LNCaP clone FGC (cell line): ENCODE data around the gene ASAP2.

Source experiments
- DNase-seq: peaks from one replicate; pipeline ENCODE4 v3.0.0-alpha.2; 2011; ENCODE audit warnings: low read depth
- H3K4me3 ChIP-seq: 2 replicates; pipeline ENCODE4 v1.5.1; 2011; ENCODE audit warnings: mild to moderate bottlenecking, low read depth, low read length, control low read depth
- CTCF ChIP-seq: IDR thresholded peaks from 2 replicates; pipeline ENCODE4 v1.5.1; 2012; ENCODE audit warnings: mild to moderate bottlenecking; ENCODE audit not compliant: control insufficient read depth, insufficient read depth; ENCODE audit errors: extremely low read depth

Gene ASAP2

GRCh38 chr2:9188823-9189222 lies 17.8 kb upstream of the ASAP2 start:
- H3K4me3 ChIP-seq, result no peak overlapping the region
- DNase-seq, result no peak
- no peak for TF ChIP-seq CTCF

GRCh38 chr2:9189901-9190300 lies 16.7 kb upstream of the ASAP2 start:
- H3K4me3 ChIP-seq, result no peak overlapping the region
- no peak for TF ChIP-seq CTCF
- DNase-seq, result no peak

- no peak for TF ChIP-seq CTCF
- no peak for DNase-seq
Measured at GRCh38 chr2:9191041-9191481, 15.6 kb upstream of the ASAP2 start.

GRCh38 chr2:9192712-9193111 lies 13.9 kb upstream of the ASAP2 start:
- no peak overlapping the region for H3K4me3 ChIP-seq
- DNase-seq, result no peak
- no peak for TF ChIP-seq CTCF

More at GRCh38 chr2:9191041-9191481, 15.6 kb upstream of the ASAP2 start:
- H3K4me3 ChIP-seq, result no peak overlapping the region

- TF ChIP-seq CTCF, result no peak
- no peak overlapping the region for H3K4me3 ChIP-seq
- no peak for DNase-seq
Measured at GRCh38 chr2:9194352-9194751, 12.3 kb upstream of the ASAP2 start.

- H3K4me3 ChIP-seq, result no peak overlapping the region
- no peak for TF ChIP-seq CTCF
- DNase-seq, result no peak
Measured at GRCh38 chr2:9196637-9197036, 10.0 kb upstream of the ASAP2 start.

- TF ChIP-seq CTCF, result no peak
- H3K4me3 ChIP-seq, result no peak overlapping the region
- DNase-seq, result no peak
Measured at GRCh38 chr2:9197916-9198315, 8.7 kb upstream of the ASAP2 start.
